Measurements from ENCODE around the gene ASMTL. TPM values are rescaled to one million over a fixed set of nuclear protein-coding genes. Genes with fewer than 3 reads are reported as not detected.
A peak's percentile ranks its signal among the peaks of the same experiment; 100 is the strongest.

ASMTL gene
- total RNA-seq, 1 experiment from 2014 or later = 18.4 TPM

- Histone ChIP-seq H3K27ac (ENCODE audit: low read length) (no peak overlapping the region), H4K20me1 (ENCODE audit: insufficient read depth, low read depth, low read length) (peaks cover 9% of the 10 kb centered on the region; the same call in 1 of the 2 replicates), H3K27me3 (ENCODE audit: low read length) (no peaks in the 10 kb centered on the region), H3K9me2 (replicated peaks; ENCODE audit: insufficient read depth, low read length) (no peaks in the 10 kb centered on the region), H3K9ac (ENCODE audit: low read length) (no peak overlapping the region), H3K36me3 (ENCODE audit: insufficient read depth, low read length) (peaks cover 20% of the 10 kb centered on the region), H3K9me3 (ENCODE audit: low read length) (no peaks in the 10 kb centered on the region), H3K4me1 (ENCODE audit: low read length) (peaks cover 23% of the 10 kb centered on the region), H3K4me3 (ENCODE audit: low read length) (no peak overlapping the region), H2AFZ (ENCODE audit: low read length) (no peak overlapping the region), H3K79me2 (ENCODE audit: low read length) (peaks cover 38% of the 10 kb centered on the region), H3K4me2 (ENCODE audit: low read depth, low read length, poor library complexity, severe bottlenecking) (no peak overlapping the region)
- DNase-seq = no peak
These were observed 55.1 kb downstream of the ASMTL start for GRCh38 chrX:1397441-1398270.

- no peak for DNase-seq
- no peak overlapping the region for H3K4me2 ChIP-seq (ENCODE audit: low read depth, low read length, poor library complexity, severe bottlenecking)
- no peaks in the 10 kb centered on the region for H3K9me3 ChIP-seq (ENCODE audit: low read length)
- no peak overlapping the region for H2AFZ ChIP-seq (ENCODE audit: low read length)
- H3K27me3 ChIP-seq (ENCODE audit: low read length) = no peaks in the 10 kb centered on the region
- peaks cover 42% of the 10 kb centered on the region for H3K79me2 ChIP-seq (ENCODE audit: low read length)
- peaks cover 20% of the 10 kb centered on the region for H3K36me3 ChIP-seq (ENCODE audit: insufficient read depth, low read length)
- H3K4me1 ChIP-seq (ENCODE audit: low read length) = peaks cover 23% of the 10 kb centered on the region
- H4K20me1 ChIP-seq (ENCODE audit: insufficient read depth, low read depth, low read length) = peaks cover 9% of the 10 kb centered on the region; the same call in 1 of the 2 replicates
- no peaks in the 10 kb centered on the region for H3K9me2 ChIP-seq (replicated peaks; ENCODE audit: insufficient read depth, low read length)
- no peak overlapping the region for H3K9ac ChIP-seq (ENCODE audit: low read length)
- H3K4me3 ChIP-seq (ENCODE audit: low read length) = no peak overlapping the region
- H3K27ac ChIP-seq (ENCODE audit: low read length) = no peak overlapping the region
These were observed 55.7 kb downstream of the ASMTL start for GRCh38 chrX:1397001-1397400.

DNA sequence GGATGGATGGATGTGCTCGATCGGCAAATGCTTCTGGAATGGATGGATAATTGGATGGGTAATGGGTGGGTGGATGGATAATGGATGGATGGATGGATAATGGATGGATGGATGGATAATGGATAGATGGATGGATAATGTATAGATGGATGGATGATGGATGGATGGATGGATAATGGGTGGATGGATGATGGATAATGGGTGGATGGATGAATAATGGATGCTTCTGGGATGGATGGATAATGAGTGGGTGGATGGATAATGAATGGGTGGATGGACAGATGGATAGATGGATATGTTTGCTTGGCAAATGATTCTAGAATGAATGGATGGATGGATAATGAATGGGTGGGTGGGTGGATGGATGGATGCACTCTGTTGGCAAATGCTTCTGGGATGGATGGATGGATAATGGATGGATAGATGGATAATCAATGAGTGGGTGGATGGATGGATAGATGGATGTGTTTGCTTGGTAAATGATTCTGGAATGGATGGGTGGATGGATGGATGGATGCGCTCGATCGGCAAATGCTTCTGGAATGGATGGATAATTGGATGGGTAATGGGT lies 57.0 kb downstream of the ASMTL start:
- DNase-seq = no peak

GRCh38 chrX:1394731-1395501 lies 57.8 kb downstream of the ASMTL start:
- no peak for DNase-seq
- Histone ChIP-seq H2AFZ (ENCODE audit: low read length) (no peak overlapping the region), H3K4me1 (ENCODE audit: low read length) (peaks cover 34% of the 10 kb centered on the region), H3K9ac (ENCODE audit: low read length) (no peak overlapping the region), H3K27ac (ENCODE audit: low read length) (no peak overlapping the region), H3K79me2 (ENCODE audit: low read length) (peaks cover 61% of the 10 kb centered on the region), H3K9me3 (ENCODE audit: low read length) (no peaks in the 10 kb centered on the region), H3K4me2 (ENCODE audit: low read depth, low read length, poor library complexity, severe bottlenecking) (no peak overlapping the region), H4K20me1 (ENCODE audit: insufficient read depth, low read depth, low read length) (peaks cover 20% of the 10 kb centered on the region), H3K27me3 (ENCODE audit: low read length) (no peaks in the 10 kb centered on the region), H3K9me2 (replicated peaks; ENCODE audit: insufficient read depth, low read length) (no peaks in the 10 kb centered on the region), H3K36me3 (ENCODE audit: insufficient read depth, low read length) (peaks cover 31% of the 10 kb centered on the region), H3K4me3 (ENCODE audit: low read length) (no peak overlapping the region)

More for the DNA sequence above, 57.0 kb downstream of the ASMTL start:
- Histone ChIP-seq H3K79me2 (ENCODE audit: low read length) (peaks cover 53% of the 10 kb centered on the region), H3K4me2 (ENCODE audit: low read depth, low read length, poor library complexity, severe bottlenecking) (no peak overlapping the region), H3K27me3 (ENCODE audit: low read length) (no peaks in the 10 kb centered on the region), H3K9me3 (ENCODE audit: low read length) (no peaks in the 10 kb centered on the region), H3K36me3 (ENCODE audit: insufficient read depth, low read length) (peaks cover 23% of the 10 kb centered on the region), H3K9me2 (replicated peaks; ENCODE audit: insufficient read depth, low read length) (no peaks in the 10 kb centered on the region), H3K27ac (ENCODE audit: low read length) (no peak overlapping the region), H3K9ac (ENCODE audit: low read length) (no peak overlapping the region), H3K4me1 (ENCODE audit: low read length) (peaks cover 27% of the 10 kb centered on the region), H4K20me1 (ENCODE audit: insufficient read depth, low read depth, low read length) (peaks cover 12% of the 10 kb centered on the region), H2AFZ (ENCODE audit: low read length) (no peak overlapping the region), H3K4me3 (ENCODE audit: low read length) (no peak overlapping the region)

- Histone ChIP-seq H3K9me3 (ENCODE audit: low read length) (no peaks in the 10 kb centered on the region), H3K27ac (ENCODE audit: low read length) (no peak overlapping the region), H2AFZ (ENCODE audit: low read length) (no peak overlapping the region), H3K27me3 (ENCODE audit: low read length) (no peaks in the 10 kb centered on the region), H3K4me2 (ENCODE audit: low read depth, low read length, poor library complexity, severe bottlenecking) (peak overlapping the region; percentile 95), H3K9ac (ENCODE audit: low read length) (0 out of 2 replicates have a peak overlapping the region, but pooled peaks have one; percentile 100), H3K4me1 (ENCODE audit: low read length) (peaks cover 34% of the 10 kb centered on the region), H3K36me3 (ENCODE audit: insufficient read depth, low read length) (peaks cover 40% of the 10 kb centered on the region), H3K4me3 (ENCODE audit: low read length) (peak overlapping the region; percentile 78; the same call in 1 of the 2 replicates), H3K79me2 (ENCODE audit: low read length) (peaks cover 70% of the 10 kb centered on the region), H4K20me1 (ENCODE audit: insufficient read depth, low read depth, low read length) (peaks cover 29% of the 10 kb centered on the region), H3K9me2 (replicated peaks; ENCODE audit: insufficient read depth, low read length) (no peaks in the 10 kb centered on the region)
- DNase-seq = no peak
These were observed 58.7 kb downstream of the ASMTL start for GRCh38 chrX:1393871-1394615.

- H3K79me2 ChIP-seq (ENCODE audit: low read length) = peaks cover 84% of the 10 kb centered on the region
- peak; percentile 85 for DNase-seq
These were observed 60.2 kb downstream of the ASMTL start for GRCh38 chrX:1392376-1393068.

DNA sequence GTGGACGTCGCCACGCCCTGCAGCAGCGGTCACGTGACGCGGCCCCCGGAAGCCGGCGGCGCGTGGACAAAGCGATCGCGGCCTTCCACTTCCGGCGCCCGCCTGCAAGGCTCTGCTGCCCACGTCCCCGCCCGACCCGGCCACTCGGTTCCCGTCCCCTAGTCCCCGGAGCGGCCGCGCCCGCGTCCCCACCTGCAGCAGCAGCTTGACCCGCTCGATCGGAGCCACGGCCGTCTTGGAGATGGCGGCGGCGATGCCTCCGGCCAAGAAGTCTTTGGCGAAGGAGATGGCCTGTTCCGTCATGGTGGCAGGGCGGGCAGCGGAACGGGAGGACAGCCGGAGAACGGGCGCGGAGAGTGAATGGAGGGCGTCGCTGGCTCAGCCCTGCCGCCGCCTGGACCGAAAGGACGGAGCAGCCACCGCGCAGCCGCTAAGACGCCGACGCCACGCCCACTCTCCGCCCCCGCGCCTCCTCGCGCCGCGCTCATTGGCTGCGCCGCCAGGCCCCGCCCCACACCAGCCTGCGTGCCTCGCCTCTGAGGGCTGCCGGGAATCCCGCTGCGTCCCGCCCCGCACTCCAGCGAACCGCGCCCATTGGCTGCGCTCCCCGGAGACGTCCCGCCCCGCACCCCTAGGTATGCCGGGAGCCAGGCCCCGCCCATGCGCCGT lies 60.9 kb downstream of the ASMTL start, which contains the start of gene SLC25A6:
Gene SLC25A6 (minus strand): TSS at position 407 of the 669 bp plus-strand sequence. CDS start 104 bp downstream, at position 303.
- H3K9ac ChIP-seq (ENCODE audit: low read length) = peak within 1 kb of the TSS; percentile 100
- no peaks in the 10 kb centered on the region for H3K9me3 ChIP-seq (ENCODE audit: low read length)
- H3K4me2 ChIP-seq (ENCODE audit: low read depth, low read length, poor library complexity, severe bottlenecking) = peak within 1 kb of the TSS; percentile 95
- peak within 1 kb of the TSS; percentile 94 for H3K27ac ChIP-seq (ENCODE audit: low read length)
- H3K27me3 ChIP-seq (ENCODE audit: low read length) = no peaks in the 10 kb centered on the region
- H4K20me1 ChIP-seq (ENCODE audit: insufficient read depth, low read depth, low read length) = peaks cover 50% of the 10 kb centered on the region
- peak; percentile 100 for DNase-seq
- peaks cover 84% of the 10 kb centered on the region for H3K79me2 ChIP-seq (ENCODE audit: low read length)
- H2AFZ ChIP-seq (ENCODE audit: low read length) = no peak within 1 kb of the TSS
- H3K4me3 ChIP-seq (ENCODE audit: low read length) = peak within 1 kb of the TSS; percentile 86
- H3K4me1 ChIP-seq (ENCODE audit: low read length) = peaks cover 34% of the 10 kb centered on the region
- no peaks in the 10 kb centered on the region for H3K9me2 ChIP-seq (replicated peaks; ENCODE audit: insufficient read depth, low read length)
- peaks cover 61% of the 10 kb centered on the region for H3K36me3 ChIP-seq (ENCODE audit: insufficient read depth, low read length)

More at GRCh38 chrX:1392376-1393068, 60.2 kb downstream of the ASMTL start:
- Histone ChIP-seq H3K4me3 (ENCODE audit: low read length) (peak overlapping the region; percentile 86), H3K9ac (ENCODE audit: low read length) (peak overlapping the region; percentile 100), H3K36me3 (ENCODE audit: insufficient read depth, low read length) (peaks cover 54% of the 10 kb centered on the region), H3K4me1 (ENCODE audit: low read length) (peaks cover 34% of the 10 kb centered on the region), H3K27ac (ENCODE audit: low read length) (peak overlapping the region; percentile 94), H3K4me2 (ENCODE audit: low read depth, low read length, poor library complexity, severe bottlenecking) (peak overlapping the region; percentile 95), H3K9me2 (replicated peaks; ENCODE audit: insufficient read depth, low read length) (no peaks in the 10 kb centered on the region), H3K27me3 (ENCODE audit: low read length) (no peaks in the 10 kb centered on the region), H4K20me1 (ENCODE audit: insufficient read depth, low read depth, low read length) (peaks cover 44% of the 10 kb centered on the region), H2AFZ (ENCODE audit: low read length) (no peak overlapping the region), H3K9me3 (ENCODE audit: low read length) (no peaks in the 10 kb centered on the region)
